ENCODE results near the gene ARHGEF4.

ARHGEF4 gene

GRCh38 chr2:131094463-131095281 is 258.0 kb downstream of the ARHGEF4 start:
- TF ChIP-seq CTCF (IDR thresholded peaks at IDR 0.05; ENCODE audit: insufficient read depth, missing control alignments), result no peak
- no peak for FAIRE-seq
- no peak for DNase-seq (ENCODE audit: insufficient read length, low spot score)
